WERI-Rb-1 (cell line): Measurements from ENCODE around the gene UROC1.

Experiments
- DNase-seq: peaks from one replicate; pipeline ENCODE4 v3.0.0-alpha.2; 2020
- H3K27ac ChIP-seq: fragments of 250-450 bp; sonication (Bioruptor Pico); 2 replicates; pipeline ENCODE4 v1.5.1; 2020; ENCODE audit warnings: mild to moderate bottlenecking, moderate library complexity
- H3K27me3 ChIP-seq: fragments of 250-450 bp; sonication (Bioruptor Pico); 2 replicates; pipeline ENCODE4 v1.5.1; 2021; ENCODE audit warnings: mild to moderate bottlenecking, low read depth, moderate library complexity; ENCODE audit not compliant: insufficient read depth, severe bottlenecking
- H3K36me3 ChIP-seq: fragments of 250-450 bp; sonication (Bioruptor Pico); 2 replicates; pipeline ENCODE4 v1.5.1; 2020; ENCODE audit warnings: mild to moderate bottlenecking, moderate library complexity
- H3K4me3 ChIP-seq: 2 replicates; pipeline ENCODE4 v1.5.1; 2011; ENCODE audit warnings: low read depth, mild to moderate bottlenecking, control low read depth, low read length
- H3K9me3 ChIP-seq: fragments of 250-450 bp; sonication (Bioruptor Pico); 2 replicates; pipeline ENCODE4 v1.5.1; 2021; ENCODE audit warnings: mild to moderate bottlenecking, moderate library complexity; ENCODE audit not compliant: severe bottlenecking
- CTCF ChIP-seq: IDR thresholded peaks from 2 replicates; pipeline ENCODE4 v1.5.1; 2011; ENCODE audit warnings: low read depth, mild to moderate bottlenecking, control low read depth, inconsistent platforms, low read length

UROC1 gene

GRCh38 chr3:126529585-126530170 lies 12.1 kb upstream of the UROC1 start:
- no peaks in the 10 kb centered on the region for H3K9me3 ChIP-seq
- DNase-seq: no peak
- TF ChIP-seq CTCF: no peak
- no peaks in the 10 kb centered on the region for H3K36me3 ChIP-seq
- H3K4me3 ChIP-seq: no peak overlapping the region
- H3K27ac ChIP-seq: no peak overlapping the region
- no peaks in the 10 kb centered on the region for H3K27me3 ChIP-seq

- Histone ChIP-seq H3K27me3 (no peaks in the 10 kb centered on the region), H3K9me3 (no peaks in the 10 kb centered on the region), H3K4me3 (no peak overlapping the region), H3K36me3 (no peaks in the 10 kb centered on the region), H3K27ac (no peak overlapping the region)
- no peak for DNase-seq
- no peak for TF ChIP-seq CTCF
These were observed 11.4 kb upstream of the UROC1 start for GRCh38 chr3:126528800-126529541.

- H3K27me3 ChIP-seq: no peaks in the 10 kb centered on the region
- no peak overlapping the region for H3K27ac ChIP-seq
- DNase-seq: no peak
- TF ChIP-seq CTCF: no peak
- no peaks in the 10 kb centered on the region for H3K36me3 ChIP-seq
- H3K4me3 ChIP-seq: no peak overlapping the region
- H3K9me3 ChIP-seq: no peaks in the 10 kb centered on the region
These were observed 10.8 kb upstream of the UROC1 start for GRCh38 chr3:126528419-126528799.

GRCh38 chr3:126527455-126528211 lies 10.1 kb upstream of the UROC1 start:
- Histone ChIP-seq H3K4me3 (no peak overlapping the region), H3K27me3 (peaks cover 2% of the 10 kb centered on the region), H3K27ac (no peak overlapping the region), H3K36me3 (no peaks in the 10 kb centered on the region), H3K9me3 (no peaks in the 10 kb centered on the region)
- DNase-seq: no peak
- TF ChIP-seq CTCF: no peak

- Histone ChIP-seq H3K9me3 (no peaks in the 10 kb centered on the region), H3K27me3 (peaks cover 4% of the 10 kb centered on the region), H3K36me3 (no peaks in the 10 kb centered on the region), H3K27ac (no peak overlapping the region), H3K4me3 (no peak overlapping the region)
- no peak for DNase-seq
- TF ChIP-seq CTCF: no peak
These were observed 9.4 kb upstream of the UROC1 start for GRCh38 chr3:126527006-126527405.
